NCI-H524 treated with DMSO at 0.1 percent for 48 hours (cell line): ENCODE measurements around the gene ETV6.
A peak's percentile ranks its signal among the peaks of the same experiment; 100 is the strongest.

Experiments used
- DNase-seq: peaks from one replicate; lab custom pipeline; 2025; lab: John Stamatoyannopoulos, UW

The ETV6 gene

GRCh38 chr12:11777451-11777850 is 128.0 kb downstream of the ETV6 start:
- DNase-seq: no peak

GRCh38 chr12:11777962-11778361 is 128.5 kb downstream of the ETV6 start:
- DNase-seq: no peak

GRCh38 chr12:11778713-11779685 is 129.5 kb downstream of the ETV6 start:
- no peak for DNase-seq

- no peak for DNase-seq
Measured at GRCh38 chr12:11780521-11781101, 131.1 kb downstream of the ETV6 start.

- no peak for DNase-seq
Measured at GRCh38 chr12:11782914-11783420, 133.5 kb downstream of the ETV6 start.

GRCh38 chr12:11785712-11786111 is 136.2 kb downstream of the ETV6 start:
- DNase-seq: no peak

GRCh38 chr12:11786638-11787365 is 137.3 kb downstream of the ETV6 start:
- no peak for DNase-seq

GRCh38 chr12:11787437-11787836 is 138.0 kb downstream of the ETV6 start:
- no peak for DNase-seq

GRCh38 chr12:11787933-11788849 is 138.7 kb downstream of the ETV6 start:
- DNase-seq: peak; percentile 34

GRCh38 chr12:11793921-11794710 is 144.6 kb downstream of the ETV6 start:
- DNase-seq: no peak

- no peak for DNase-seq
Measured at GRCh38 chr12:11794751-11795150, 145.3 kb downstream of the ETV6 start.

- DNase-seq: no peak
Measured at GRCh38 chr12:11795192-11795912, 145.9 kb downstream of the ETV6 start.

- DNase-seq: no peak
Measured at GRCh38 chr12:11795913-11796459, 146.5 kb downstream of the ETV6 start.

- no peak for DNase-seq
Measured at GRCh38 chr12:11797317-11797913, 147.9 kb downstream of the ETV6 start.

GRCh38 chr12:11798006-11798708 is 148.7 kb downstream of the ETV6 start:
- no peak for DNase-seq

- no peak for DNase-seq
Measured at GRCh38 chr12:11798856-11799501, 149.5 kb downstream of the ETV6 start.

GRCh38 chr12:11799502-11799873 is 150.0 kb downstream of the ETV6 start:
- DNase-seq: no peak

- no peak for DNase-seq
Measured at GRCh38 chr12:11801643-11802042, 152.2 kb downstream of the ETV6 start.
